ENCODE data around the gene DYNLT5.
"Not testable (repeated sequence)": the region's sequence is repeated elsewhere in the genome, so short reads cannot be mapped to it uniquely, and the experiment has no call there.

- not testable (repeated sequence) for TF ChIP-seq EP300, CTCF, POLR2A (IDR thresholded peaks at IDR 0.05)
Observed at GRCh38 chr1:66728716-66729115, 23.5 kb upstream of the DYNLT5 start.

Measured in ovary (tissue), 3 donors.